Choroid plexus epithelial cell (primary cell): ENCODE data around the gene MMD.
A peak's percentile ranks its signal among the peaks of the same experiment; 100 is the strongest.

Experiments used
- DNase-seq: peaks from one replicate; pipeline ENCODE4 v3.0.0-alpha.2; 2010; ENCODE audit warnings: low read depth
- H3K4me3 ChIP-seq: 2 replicates; pipeline ENCODE4 v1.5.1; 2011; ENCODE audit warnings: low read depth, mild to moderate bottlenecking, control low read depth, low read length, moderate library complexity
- TF ChIP-seq, protein P1 (sequence below): conservative IDR thresholded peaks from 2 replicates; pipeline ENCODE4 v1.5.1; 2011; ENCODE audit warnings: low read depth, mild to moderate bottlenecking, control low read depth, inconsistent platforms, low read length, moderate library complexity

MMD gene

DNA sequence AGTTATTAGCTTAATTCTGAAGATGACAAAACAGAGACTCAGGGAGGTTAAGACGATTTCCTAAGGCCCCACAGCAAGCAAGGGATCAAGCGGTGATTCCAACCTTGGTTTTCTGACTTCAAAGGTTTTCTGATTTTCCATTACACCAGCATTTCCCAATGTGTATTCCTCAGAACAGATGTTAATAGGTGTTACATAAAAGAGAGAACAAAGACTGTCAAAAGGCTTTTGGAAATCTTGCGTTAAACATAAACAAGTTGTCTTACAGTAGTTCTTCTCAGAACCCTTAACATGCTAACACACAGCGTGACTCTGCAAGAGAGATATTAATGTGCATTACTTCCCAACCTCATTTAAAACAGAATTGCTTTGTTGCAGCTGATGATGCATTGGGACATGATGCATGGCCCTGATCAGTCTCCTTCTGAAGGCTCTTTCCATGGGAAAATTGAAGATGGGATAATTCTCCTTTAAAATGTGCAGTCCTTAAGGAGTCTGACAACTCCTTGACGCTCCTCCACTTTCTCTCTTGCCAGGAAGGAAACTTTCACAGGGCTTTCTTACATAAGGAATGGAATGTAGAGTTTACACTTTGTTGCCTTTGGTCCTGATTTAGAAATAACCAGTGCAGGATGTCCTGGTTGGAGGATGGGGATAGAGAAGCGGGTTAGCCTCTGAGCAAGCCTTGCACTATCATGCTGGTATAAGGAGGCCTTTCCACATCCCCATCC is 21.5 kb upstream of the MMD start:
- TF ChIP-seq, protein P1, sequence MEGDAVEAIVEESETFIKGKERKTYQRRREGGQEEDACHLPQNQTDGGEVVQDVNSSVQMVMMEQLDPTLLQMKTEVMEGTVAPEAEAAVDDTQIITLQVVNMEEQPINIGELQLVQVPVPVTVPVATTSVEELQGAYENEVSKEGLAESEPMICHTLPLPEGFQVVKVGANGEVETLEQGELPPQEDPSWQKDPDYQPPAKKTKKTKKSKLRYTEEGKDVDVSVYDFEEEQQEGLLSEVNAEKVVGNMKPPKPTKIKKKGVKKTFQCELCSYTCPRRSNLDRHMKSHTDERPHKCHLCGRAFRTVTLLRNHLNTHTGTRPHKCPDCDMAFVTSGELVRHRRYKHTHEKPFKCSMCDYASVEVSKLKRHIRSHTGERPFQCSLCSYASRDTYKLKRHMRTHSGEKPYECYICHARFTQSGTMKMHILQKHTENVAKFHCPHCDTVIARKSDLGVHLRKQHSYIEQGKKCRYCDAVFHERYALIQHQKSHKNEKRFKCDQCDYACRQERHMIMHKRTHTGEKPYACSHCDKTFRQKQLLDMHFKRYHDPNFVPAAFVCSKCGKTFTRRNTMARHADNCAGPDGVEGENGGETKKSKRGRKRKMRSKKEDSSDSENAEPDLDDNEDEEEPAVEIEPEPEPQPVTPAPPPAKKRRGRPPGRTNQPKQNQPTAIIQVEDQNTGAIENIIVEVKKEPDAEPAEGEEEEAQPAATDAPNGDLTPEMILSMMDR = no peak
- peak; percentile 73 for DNase-seq
- no peak overlapping the region for H3K4me3 ChIP-seq

DNA sequence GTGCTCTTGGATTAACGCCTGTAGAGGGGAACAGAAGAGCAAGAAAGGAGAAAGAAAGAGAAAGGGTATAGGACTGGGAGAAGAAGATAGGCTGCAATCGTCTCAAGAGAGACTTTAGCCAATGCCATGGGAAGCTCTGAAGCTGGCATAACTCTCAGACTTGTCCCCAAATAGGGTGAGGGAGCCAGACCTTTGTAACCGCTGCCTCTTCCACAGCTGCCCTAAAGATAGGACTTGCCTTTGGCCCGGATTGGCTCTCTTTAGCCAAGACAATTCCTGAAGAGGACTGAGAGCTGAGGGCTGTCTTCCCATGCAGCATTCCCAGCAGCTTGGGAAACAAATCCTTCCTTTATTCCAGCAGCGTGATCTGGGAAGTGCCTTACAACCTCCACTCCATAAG is 20.8 kb upstream of the MMD start:
- no peak overlapping the region for H3K4me3 ChIP-seq
- TF ChIP-seq, protein P1 = no peak
- DNase-seq = no peak

DNA sequence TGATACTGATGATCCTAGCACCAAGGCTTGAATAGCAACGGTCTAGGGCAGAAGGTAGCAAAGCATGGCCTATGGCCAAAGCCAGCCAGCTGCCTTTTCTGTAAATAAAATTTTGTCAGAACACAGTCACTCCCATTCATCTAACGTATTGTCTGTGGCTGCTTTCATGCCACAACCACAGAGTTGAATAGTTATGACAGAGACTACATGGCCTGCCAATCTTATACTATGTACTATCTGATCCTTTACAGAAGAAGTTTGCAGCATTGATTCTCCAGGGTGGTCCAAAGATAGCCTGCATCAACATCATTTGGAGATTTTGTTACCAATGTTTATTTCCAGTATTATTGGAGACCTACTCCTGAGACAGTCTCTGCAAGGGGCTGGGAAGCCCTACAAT is 19.9 kb upstream of the MMD start:
- TF ChIP-seq, protein P1 = no peak

DNA sequence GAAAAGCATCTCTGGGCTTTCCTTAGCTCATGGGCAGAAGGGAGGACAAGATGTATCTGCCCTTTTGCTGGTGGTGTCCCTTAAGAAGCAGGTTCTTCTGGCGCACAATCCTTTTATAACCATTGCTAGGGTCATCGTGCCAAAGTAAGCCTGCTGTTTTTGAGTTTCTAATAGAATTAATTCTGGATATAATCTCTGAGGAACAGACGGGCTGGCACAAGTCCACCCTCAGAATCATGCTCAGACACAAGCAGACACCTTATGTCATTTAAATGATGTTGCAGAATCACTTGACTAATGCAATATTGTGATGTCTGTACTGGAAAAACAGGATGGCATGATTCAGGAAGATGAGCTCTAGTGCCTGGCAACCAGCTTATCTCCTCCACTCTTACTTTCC is 18.8 kb upstream of the MMD start:
- no peak for DNase-seq
- TF ChIP-seq, protein P1 = no peak
- H3K4me3 ChIP-seq = no peak overlapping the region

More for the DNA sequence above, 19.9 kb upstream of the MMD start:
- H3K4me3 ChIP-seq = no peak overlapping the region
- DNase-seq = no peak

DNA sequence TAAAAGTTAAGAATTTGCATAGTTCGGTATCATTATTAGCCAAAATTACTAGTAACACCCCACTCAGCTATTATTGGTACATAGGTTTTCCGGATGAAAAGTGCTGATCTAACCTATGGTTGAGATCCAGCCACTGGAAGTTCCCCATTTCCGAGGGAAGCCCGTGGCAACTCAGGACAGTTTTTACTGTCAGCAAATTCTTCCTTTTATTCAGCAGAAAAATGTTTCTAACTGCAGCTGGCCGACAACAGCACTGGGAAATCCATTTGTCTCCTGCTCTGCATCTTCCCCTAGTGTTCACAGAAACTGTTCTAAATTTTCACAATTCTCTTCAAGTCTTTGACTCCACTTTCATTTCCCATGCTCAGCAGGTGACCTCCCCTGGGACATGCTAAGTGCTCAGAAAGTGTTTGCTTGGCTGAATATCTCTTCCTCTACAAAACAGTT is 15.5 kb upstream of the MMD start:
- DNase-seq = peak; percentile 85
- TF ChIP-seq, protein P1 = peak; percentile 27
- no peak overlapping the region for H3K4me3 ChIP-seq

DNA sequence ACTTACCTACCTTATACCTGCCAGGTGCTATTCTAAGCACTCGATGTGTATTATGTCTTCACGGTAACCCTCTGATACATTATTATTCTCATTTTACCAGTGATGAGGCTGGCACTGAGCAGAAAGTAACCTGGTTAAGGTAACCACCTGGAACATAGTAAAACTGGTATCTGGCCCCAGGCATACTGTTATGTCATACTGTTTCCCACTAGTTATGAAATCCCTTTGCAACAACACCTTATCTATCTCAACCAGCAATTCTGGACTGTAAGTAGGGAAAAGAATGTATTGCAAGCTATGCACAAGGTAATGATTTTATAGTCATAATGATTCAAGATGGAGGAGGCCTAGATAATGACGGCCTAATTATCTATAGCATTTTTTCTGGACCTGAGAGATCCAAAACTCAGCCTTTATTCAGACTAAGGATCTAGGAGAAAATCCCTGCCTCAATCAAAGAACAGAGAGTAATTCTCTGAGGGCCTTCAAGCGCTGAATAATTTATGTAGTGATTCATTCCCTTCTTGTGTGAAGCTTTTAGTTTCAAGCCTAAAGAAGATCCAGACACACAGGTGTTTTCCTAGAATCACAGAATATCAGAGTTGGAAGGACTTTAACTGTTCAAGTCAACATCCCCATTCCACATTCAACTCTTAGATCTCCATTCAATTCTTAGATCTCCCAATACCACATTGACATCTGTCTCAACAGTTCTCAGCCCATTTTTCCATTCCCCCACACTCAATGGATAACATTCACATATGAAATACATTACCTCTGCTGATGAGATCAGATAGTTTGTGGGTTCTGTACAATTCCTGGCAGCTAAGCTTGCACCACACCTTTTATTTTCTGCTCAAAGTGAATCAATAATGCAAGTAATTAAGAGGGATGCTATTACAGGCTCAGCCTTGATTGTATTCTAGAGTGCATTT is 14.9 kb upstream of the MMD start:
- no peak for DNase-seq
- TF ChIP-seq, protein P1 = no peak
- no peak overlapping the region for H3K4me3 ChIP-seq
